ENCODE data around the gene PDGFA. TPM values are rescaled to one million over a fixed set of nuclear protein-coding genes. Genes with fewer than 3 reads are reported as not detected.

PDGFA gene
- polyA plus RNA-seq, 1 donor (not counting 4 experiments of a cell fraction or from before 2014, with no cell fraction given), result 14.8 TPM

GRCh38 chr7:492714-493065, 27.0 kb downstream of the PDGFA start:
- no peaks in the 10 kb centered on the region for H3K9me1 ChIP-seq (ENCODE audit: control insufficient read depth, extremely low read depth, insufficient read depth, low read length)
- H3K36me3 ChIP-seq (ENCODE audit: control insufficient read depth in 2 of 2, extremely low read depth in 1 of 2, insufficient read depth in 2 of 2, low read length in 2 of 2), result peaks cover 3 to 9% of the 10 kb centered on the region in 2 experiments
- dilution Hi-C loops (cut with MboI; ENCODE audit: extremely low pct_ligation_motif_present, low sequenced_read_pairs), result no loop called here
- H3K79me2 ChIP-seq (ENCODE audit: control insufficient read depth, insufficient read depth, low read length), result no peaks in the 10 kb centered on the region
- H3K4me2 ChIP-seq (ENCODE audit: control insufficient read depth, extremely low read depth, insufficient read depth, low read depth, low read length), result no peak overlapping the region
- no peak overlapping the region for H3K4me3 ChIP-seq (ENCODE audit: control insufficient read depth in 2 of 3, extremely low read depth in 1 of 3, insufficient read depth in 2 of 3, low read depth in 1 of 3, low read length in 3 of 3)
- no peak overlapping the region for H3K9ac ChIP-seq (ENCODE audit: control insufficient read depth, extremely low read depth, insufficient read depth, low read length)
- peaks cover 33% of the 10 kb centered on the region for H3K4me1 ChIP-seq (ENCODE audit: control insufficient read depth, extremely low read depth, insufficient read depth, low read length)
- H3K27me3 ChIP-seq (ENCODE audit: control insufficient read depth, extremely low read depth, insufficient read depth, low read length), result no peaks in the 10 kb centered on the region
- H2AFZ ChIP-seq (ENCODE audit: control insufficient read depth, low read length), result no peak overlapping the region
- no peaks in the 10 kb centered on the region for H4K20me1 ChIP-seq (ENCODE audit: control insufficient read depth, extremely low read depth, insufficient read depth, low read length)
- H3K9me3 ChIP-seq (ENCODE audit: control insufficient read depth, low read depth, low read length), result no peaks in the 10 kb centered on the region
- TF ChIP-seq EZH2 (IDR thresholded peaks at IDR 0.05; ENCODE audit: low read length) (no peak), CTCF (optimal IDR thresholded peaks at IDR 0.05 in 1 of 3, IDR thresholded peaks at IDR 0.05 in 1 of 3, conservative IDR thresholded peaks at IDR 0.05 in 1 of 3; ENCODE audit: extremely low read depth in 1 of 3, insufficient read depth in 2 of 3, low read length in 3 of 3) (no peak)
- FAIRE-seq (no peak), DNase-seq (ENCODE audit: low read depth, low spot score) (no peak)
- no peak overlapping the region for H3K27ac ChIP-seq (ENCODE audit: control insufficient read depth, insufficient read depth, low read length)

- Histone ChIP-seq H3K4me2 (ENCODE audit: control insufficient read depth, extremely low read depth, insufficient read depth, low read depth, low read length) (no peak overlapping the region), H3K27me3 (ENCODE audit: control insufficient read depth, extremely low read depth, insufficient read depth, low read length) (no peaks in the 10 kb centered on the region), H4K20me1 (ENCODE audit: control insufficient read depth, extremely low read depth, insufficient read depth, low read length) (no peaks in the 10 kb centered on the region), H3K4me1 (ENCODE audit: control insufficient read depth, extremely low read depth, insufficient read depth, low read length) (peaks cover 30% of the 10 kb centered on the region), H2AFZ (ENCODE audit: control insufficient read depth, low read length) (no peak overlapping the region), H3K9me1 (ENCODE audit: control insufficient read depth, extremely low read depth, insufficient read depth, low read length) (no peaks in the 10 kb centered on the region), H3K9ac (ENCODE audit: control insufficient read depth, extremely low read depth, insufficient read depth, low read length) (no peak overlapping the region), H3K36me3 (ENCODE audit: control insufficient read depth in 2 of 2, extremely low read depth in 1 of 2, insufficient read depth in 2 of 2, low read length in 2 of 2) (peaks cover 0 to 6% of the 10 kb centered on the region in 2 experiments), H3K9me3 (ENCODE audit: control insufficient read depth, low read depth, low read length) (no peaks in the 10 kb centered on the region), H3K4me3 (ENCODE audit: control insufficient read depth in 2 of 3, extremely low read depth in 1 of 3, insufficient read depth in 2 of 3, low read depth in 1 of 3, low read length in 3 of 3) (no peak overlapping the region), H3K79me2 (ENCODE audit: control insufficient read depth, insufficient read depth, low read length) (no peaks in the 10 kb centered on the region), H3K27ac (ENCODE audit: control insufficient read depth, insufficient read depth, low read length) (no peak overlapping the region)
- FAIRE-seq, result no peak
- TF ChIP-seq CTCF (optimal IDR thresholded peaks at IDR 0.05 in 1 of 3, IDR thresholded peaks at IDR 0.05 in 1 of 3, conservative IDR thresholded peaks at IDR 0.05 in 1 of 3; ENCODE audit: extremely low read depth in 1 of 3, insufficient read depth in 2 of 3, low read length in 3 of 3) (no peak), EZH2 (IDR thresholded peaks at IDR 0.05; ENCODE audit: low read length) (no peak)
- no peak for DNase-seq (ENCODE audit: low read depth, low spot score)
- dilution Hi-C loops (cut with MboI; ENCODE audit: extremely low pct_ligation_motif_present, low sequenced_read_pairs), result no loop called here
Observed at GRCh38 chr7:491958-492713, 27.5 kb downstream of the PDGFA start.
